IMR-90 (cell line): ENCODE data around the gene E2F3. TPM values are rescaled to one million over a fixed set of nuclear protein-coding genes. Genes with fewer than 3 reads are reported as not detected.

Experiments used
- ATAC-seq: fragments of 200-7000 bp; cut with Tn5 transposase; 2 replicates; pipeline ENCODE4 v1.9.1; 2020; ENCODE audit warnings: low read depth, mild to moderate bottlenecking, moderate library complexity
- BruUV-seq: library from RNA; stranded (reverse); fragments of 400-500 nt; replicated peaks from 2 replicates; lab custom pipeline; 2021; lab: Mats Ljungman, UMichigan
- CTCF ChIA-PET: fragments of 300-600 bp; formaldehyde crosslinking; extraction: SDS; loops from one replicate; lab custom pipeline; 2021; ENCODE audit warnings: antibody characterized with exemption; lab: Yijun Ruan, JAX
- POLR2A ChIA-PET: fragments of 300-600 bp; sonication (Branson Sonifier 250); formaldehyde crosslinking; loops from one replicate; lab custom pipeline; 2022; ENCODE audit warnings: antibody characterized with exemption; ENCODE audit not compliant: unreplicated experiment; lab: Charles Lee
- DNase-seq: peaks from one replicate; pipeline ENCODE4 v3.0.0; 2013
- H2AFZ ChIP-seq: replicated peaks from 2 replicates; pipeline ENCODE3; 2013; ENCODE audit warnings: low read length, mild to moderate bottlenecking; ENCODE audit not compliant: poor library complexity
- H2AK5ac ChIP-seq: 2 replicates; pipeline ENCODE4 v1.6.1; 2013; ENCODE audit warnings: low read depth, low read length, inconsistent platforms
- H2AK9ac ChIP-seq: replicated peaks from 2 replicates; pipeline ENCODE3; 2013; ENCODE audit warnings: mild to moderate bottlenecking, low read depth, low read length, moderate library complexity; ENCODE audit not compliant: poor library complexity
- H2BK120ac ChIP-seq: 2 replicates; pipeline ENCODE4 v1.6.1; 2013; ENCODE audit warnings: low read depth, low read length, inconsistent platforms
- H2BK15ac ChIP-seq: 3 replicates; pipeline ENCODE4 v1.6.1; 2013; ENCODE audit warnings: low read depth, low read length, inconsistent platforms
- H2BK20ac ChIP-seq: 2 replicates; pipeline ENCODE4 v1.6.1; 2013; ENCODE audit warnings: low read depth, mild to moderate bottlenecking, inconsistent platforms, low read length, moderate library complexity
- H2BK5ac ChIP-seq: 2 replicates; pipeline ENCODE4 v1.6.1; 2013; ENCODE audit warnings: mild to moderate bottlenecking, low read depth, low read length, inconsistent platforms; ENCODE audit not compliant: poor library complexity, severe bottlenecking
- H3K14ac ChIP-seq: replicated peaks from 2 replicates; pipeline ENCODE4 v1.6.1; 2013; ENCODE audit warnings: low read depth, low read length, inconsistent platforms
- H3K18ac ChIP-seq: 2 replicates; pipeline ENCODE4 v1.6.1; 2013; ENCODE audit warnings: low read depth, low read length, control low read depth
- H3K23ac ChIP-seq: 2 replicates; pipeline ENCODE4 v1.6.1; 2013; ENCODE audit warnings: low read depth, low read length, inconsistent platforms
- H3K27ac ChIP-seq: 2 replicates; pipeline ENCODE4 v1.5.1; 2013; ENCODE audit warnings: mild to moderate bottlenecking, control low read depth, low read length; ENCODE audit not compliant: insufficient read depth
- H3K27me3 ChIP-seq: 2 replicates; pipeline ENCODE4 v1.6.1; 2013; ENCODE audit warnings: low read length; ENCODE audit not compliant: control insufficient read depth, insufficient read depth
- H3K36me3 ChIP-seq: 2 replicates; pipeline ENCODE4 v1.6.1; 2013; ENCODE audit warnings: low read length, mixed read lengths; ENCODE audit not compliant: control insufficient read depth, insufficient read depth
- H3K4ac ChIP-seq: 2 replicates; pipeline ENCODE4 v1.6.1; 2013; ENCODE audit warnings: low read depth, low read length, inconsistent platforms
- H3K4me1 ChIP-seq: 2 replicates; pipeline ENCODE4 v1.6.1; 2013; ENCODE audit warnings: low read length, mixed read lengths; ENCODE audit not compliant: control insufficient read depth, insufficient read depth
- H3K4me2 ChIP-seq: 2 replicates; pipeline ENCODE4 v1.6.1; 2013; ENCODE audit warnings: low read depth, mild to moderate bottlenecking, control low read depth, low read length, moderate library complexity
- H3K4me3 ChIP-seq: 2 replicates; pipeline ENCODE4 v1.5.1; 2013; ENCODE audit warnings: low read depth, mild to moderate bottlenecking, control low read depth, low read length, moderate library complexity; ENCODE audit not compliant: insufficient read depth
- H3K56ac ChIP-seq: 2 replicates; pipeline ENCODE4 v1.6.1; 2013; ENCODE audit warnings: low read length, inconsistent platforms; ENCODE audit not compliant: insufficient read depth; ENCODE audit errors: extremely low read depth
- H3K79me1 ChIP-seq, 2 experiments: 2 replicates each; pipeline ENCODE4 v1.6.1; 2013; ENCODE audit warnings: low read length in 2 of 2, inconsistent platforms in 1 of 2, low read depth in 1 of 2
- H3K9ac ChIP-seq: 2 replicates; pipeline ENCODE4 v1.6.1; 2013; ENCODE audit warnings: low read depth, low read length, control low read depth
- H3K9me1 ChIP-seq: 2 replicates; pipeline ENCODE4 v1.6.1; 2013; ENCODE audit warnings: low read length, inconsistent platforms; ENCODE audit not compliant: insufficient read depth
- H3K9me3 ChIP-seq: 2 replicates; pipeline ENCODE4 v1.6.1; 2013; ENCODE audit warnings: low read length; ENCODE audit not compliant: control insufficient read depth, insufficient read depth
- H4K20me1 ChIP-seq: 2 replicates; pipeline ENCODE4 v1.6.1; 2013; ENCODE audit warnings: low read length, inconsistent platforms; ENCODE audit not compliant: insufficient read depth
- H4K5ac ChIP-seq: 2 replicates; pipeline ENCODE4 v1.6.1; 2013; ENCODE audit warnings: mild to moderate bottlenecking, low read depth, low read length, control low read depth
- H4K8ac ChIP-seq, 2 experiments: 2 replicates each; pipeline ENCODE4 v1.6.1; 2013; ENCODE audit warnings: low read depth in 2 of 2, low read length in 2 of 2, control low read depth in 1 of 2, inconsistent platforms in 1 of 2
- H4K91ac ChIP-seq: 2 replicates; pipeline ENCODE4 v1.6.1; 2013; ENCODE audit warnings: low read depth, low read length, inconsistent platforms; ENCODE audit not compliant: insufficient read depth
- BHLHE40 ChIP-seq: fragments of 150-350 bp; IDR thresholded peaks from 2 replicates; pipeline ENCODE4 v1.6.1; 2016; ENCODE audit warnings: mild to moderate bottlenecking, low read depth, low read length
- CEBPB ChIP-seq: IDR thresholded peaks from 2 replicates; pipeline ENCODE4 v1.6.1; 2012; ENCODE audit warnings: low read depth, low read length, improper control_type of control experiment
- CTCF ChIP-seq: conservative IDR thresholded peaks from 2 replicates; pipeline ENCODE4 v1.5.1; 2012; ENCODE audit warnings: mild to moderate bottlenecking, low read depth, low read length, improper control_type of control experiment
- ELK1 ChIP-seq: fragments of 150-350 bp; IDR thresholded peaks from 2 replicates; pipeline ENCODE4 v1.6.1; 2016; ENCODE audit warnings: low read depth, mild to moderate bottlenecking, low read length, moderate library complexity, borderline replicate concordance
- FOS ChIP-seq: fragments of 150-350 bp; IDR thresholded peaks from 2 replicates; pipeline ENCODE4 v1.6.1; 2016; ENCODE audit warnings: low read depth, low read length
- MAFK ChIP-seq: IDR thresholded peaks from 2 replicates; pipeline ENCODE4 v1.6.1; 2012; ENCODE audit warnings: low read depth, low read length, improper control_type of control experiment
- NFE2L2 ChIP-seq: fragments of 150-350 bp; IDR thresholded peaks from 2 replicates; pipeline ENCODE4 v1.6.1; 2016; ENCODE audit warnings: low read depth, mild to moderate bottlenecking, low read length
- POLR2A ChIP-seq: IDR thresholded peaks from 2 replicates; pipeline ENCODE4 v1.6.1; 2012; ENCODE audit warnings: mild to moderate bottlenecking, low read depth, low read length
- RAD21 ChIP-seq: IDR thresholded peaks from 2 replicates; pipeline ENCODE4 v1.6.1; 2012; ENCODE audit warnings: low read length, improper control_type of control experiment
- RCOR1 ChIP-seq: IDR thresholded peaks from 2 replicates; pipeline ENCODE4 v1.6.1; 2012; ENCODE audit warnings: mild to moderate bottlenecking, low read length, improper control_type of control experiment; ENCODE audit not compliant: insufficient replicate concordance
- RFX5 ChIP-seq: IDR thresholded peaks from 2 replicates; pipeline ENCODE4 v1.8.0; 2012; ENCODE audit warnings: low read depth, mild to moderate bottlenecking, low read length, moderate library complexity
- SMC3 ChIP-seq: fragments of 150-350 bp; IDR thresholded peaks from 2 replicates; pipeline ENCODE4 v1.6.1; 2016; ENCODE audit warnings: low read depth, mild to moderate bottlenecking, antibody characterized with exemption, low read length, moderate library complexity
- USF2 ChIP-seq: fragments of 150-350 bp; IDR thresholded peaks from 2 replicates; pipeline ENCODE4 v1.6.1; 2017; ENCODE audit warnings: mild to moderate bottlenecking, antibody characterized with exemption, low read length, low read depth
- WGBS, 2 experiments: methylation state at CpG; one replicate each; pipeline versions ENCODE4 v1.1.5 to v1.1.7; 2013; ENCODE audit warnings: missing lambda C conversion rate in 2 of 2; ENCODE audit not compliant: insufficient read length in 1 of 2; ENCODE audit errors: extremely low coverage in 2 of 2; 5-methylcytosine and 5-hydroxymethylcytosine counted together
- dilution Hi-C: fragments of 300-500 bp; cut with HindIII; formaldehyde crosslinking; loops from one replicate; pipeline ENCODE4 v1.14.3; 2018; ENCODE audit warnings: low sequenced_read_pairs; ENCODE audit not compliant: unreplicated experiment
- in situ Hi-C: fragments of 300-500 bp; cut with MboI; formaldehyde crosslinking; loops from 3 replicates; pipeline ENCODE4 v1.14.3; 2019; ENCODE audit warnings: low sequenced_read_pairs, inconsistent platforms, mixed read lengths
- intact Hi-C: fragments of 100-400 bp; cut with micrococcal nuclease; formaldehyde crosslinking; loops from 2 replicates; pipeline ENCODE4 v1.10.0; 2022
- polyA plus RNA-seq, 3 experiments: library from polyadenylated mRNA; depleted of rRNA; stranded (reverse); fragments of >200 nt; gene quantifications; 2 replicates each; pipeline ENCODE4 v1.2.3, GENCODE V29; 2012; ENCODE audit warnings: low replicate concordance in 1 of 3
- total RNA-seq: library from RNA; depleted of rRNA; stranded (reverse); fragments of >200 nt; gene quantifications from 2 replicates; pipeline ENCODE4 v1.2.3, GENCODE V29; 2012

The E2F3 gene
- total and polyA plus RNA-seq, 2 of the 4 experiments (the other 2 are of a cell fraction), result 2.3 to 8.2 TPM

GRCh38 chr6:20454204-20454824 lies 52.6 kb downstream of the E2F3 start:
- no peak overlapping the region for H3K4me3 ChIP-seq
- dilution Hi-C loops (no loop called here), in situ Hi-C loops (no loop called here), intact Hi-C loops (no loop called here)
- peaks cover 32 to 57% of the 10 kb centered on the region in 2 experiments for H3K79me1 ChIP-seq
- TF ChIP-seq RCOR1 (no peak), MAFK (no peak), SMC3 (no peak), NFE2L2 (no peak), RAD21 (no peak), FOS (no peak), POLR2A (no peak), USF2 (no peak), CTCF (no peak), ELK1 (no peak), CEBPB (no peak), RFX5 (no peak), BHLHE40 (no peak)
- no peak overlapping the region for H3K4ac ChIP-seq
- H3K23ac ChIP-seq, result no peak overlapping the region
- ChIA-PET POLR2A (no interaction called here), CTCF (no interaction called here)
- no peak overlapping the region for H3K9ac ChIP-seq
- no peak overlapping the region for H2AK5ac ChIP-seq
- H2AFZ ChIP-seq, result no peak overlapping the region
- ATAC-seq, result no peak
- no peak overlapping the region for H3K18ac ChIP-seq
- H3K9me3 ChIP-seq, result no peaks in the 10 kb centered on the region
- H2AK9ac ChIP-seq, result no peak overlapping the region
- no peak overlapping the region for H3K56ac ChIP-seq
- no peak overlapping the region for H4K91ac ChIP-seq
- peaks cover 7% of the 10 kb centered on the region for H3K4me1 ChIP-seq
- no peak overlapping the region for H2BK120ac ChIP-seq
- H3K4me2 ChIP-seq, result no peak overlapping the region
- H2BK20ac ChIP-seq, result no peak overlapping the region
- no peaks in the 10 kb centered on the region for H3K27me3 ChIP-seq
- H4K5ac ChIP-seq, result no peak overlapping the region
- no peak for DNase-seq
- no peak overlapping the region for H3K27ac ChIP-seq
- H2BK5ac ChIP-seq, result no peak overlapping the region
- no peak overlapping the region for H2BK15ac ChIP-seq
- H4K8ac ChIP-seq, result no peak overlapping the region
- no TSS peak for BruUV-seq
- peaks cover 61% of the 10 kb centered on the region for H4K20me1 ChIP-seq
- no peak overlapping the region for H3K14ac ChIP-seq
- no peaks in the 10 kb centered on the region; the same call in 1 of the 2 replicates for H3K36me3 ChIP-seq
- H3K9me1 ChIP-seq, result peaks cover 12% of the 10 kb centered on the region
- no CpG with 5 or more reads among the region's 4 CpGs for WGBS, 2 experiments
